ENCODE measurements around the gene FCRL3. TPM values are rescaled to one million over a fixed set of nuclear protein-coding genes. Genes with fewer than 3 reads are reported as not detected.
"Not testable (repeated sequence)": the region's sequence is repeated elsewhere in the genome, so short reads cannot be mapped to it uniquely, and the experiment has no call there.

FCRL3 gene
- total RNA-seq, 1 experiment from 2014 or later = not detected

- TF ChIP-seq TEAD1 (CRISPR knock-in tag; IDR thresholded peaks at IDR 0.05) = no peak
- no peak for TF ChIP-seq NR1H2 (CRISPR knock-in tag; IDR thresholded peaks at IDR 0.05)
Measured at GRCh38 chr1:157748262-157748817, 47.8 kb upstream of the FCRL3 start (continued).

- no peaks in the 10 kb centered on the region for H3K27me3 Mint-ChIP-seq (ENCODE audit: low read depth)
- H3K4me1 Mint-ChIP-seq = no peaks in the 10 kb centered on the region
- ChIA-PET CTCF (interaction anchor here (0.9 to 2.7 kb wide), 7 partner anchors 12 to 386 kb away, joined by 3 to 19 read pairs (median 3); no protein-coding TSS in a partner anchor), POLR2A (interaction anchor here (1.0 kb wide), 1 partner anchor 20 kb away, joined by 3 read pairs; no protein-coding TSS in a partner anchor)
- H3K4me3 Mint-ChIP-seq = no peak overlapping the region
- ATAC-seq = peak; percentile 93
- TF ChIP-seq ZNF416 (CRISPR knock-in tag; IDR thresholded peaks at IDR 0.05) (no peak), USF1 (CRISPR knock-in tag; IDR thresholded peaks at IDR 0.05) (no peak), ATF6 (CRISPR knock-in tag; IDR thresholded peaks at IDR 0.05) (no peak), RORB (CRISPR knock-in tag; IDR thresholded peaks at IDR 0.05) (no peak), ERG (CRISPR knock-in tag; IDR thresholded peaks at IDR 0.05) (no peak)
- DNase-seq (ENCODE audit: low spot score) = peak; percentile 24
- peaks cover 6% of the 10 kb centered on the region; the same call in 1 of the 2 replicates for H3K9me3 Mint-ChIP-seq
- no peak overlapping the region for H3K27ac Mint-ChIP-seq
- no peaks in the 10 kb centered on the region for H3K36me3 Mint-ChIP-seq
Measured at GRCh38 chr1:157739229-157739901, 38.8 kb upstream of the FCRL3 start.

GRCh38 chr1:157735991-157736390, 35.4 kb upstream of the FCRL3 start:
- DNase-seq (ENCODE audit: low spot score); H3K36me3 Mint-ChIP-seq; H3K4me3 Mint-ChIP-seq: not testable (repeated sequence)

GRCh38 chr1:157734321-157734720, 33.8 kb upstream of the FCRL3 start:
- Mint-ChIP-seq H3K27me3 (ENCODE audit: low read depth) (no peaks in the 10 kb centered on the region), H3K9me3 (peaks cover 6% of the 10 kb centered on the region; the same call in 1 of the 2 replicates), H3K4me3 (no peak overlapping the region), H3K4me1 (no peaks in the 10 kb centered on the region), H3K36me3 (no peaks in the 10 kb centered on the region), H3K27ac (no peak overlapping the region)
- POLR2A ChIA-PET = no interaction called here
- TF ChIP-seq TCF7 (CRISPR knock-in tag; IDR thresholded peaks at IDR 0.05; ENCODE audit: low read depth) = no peak
- no peak for ATAC-seq
- CTCF ChIA-PET = no interaction called here
- DNase-seq (ENCODE audit: low spot score) = no peak

More at GRCh38 chr1:157735991-157736390, 35.4 kb upstream of the FCRL3 start:
- CTCF ChIA-PET; ATAC-seq; H3K27ac Mint-ChIP-seq; POLR2A ChIA-PET; H3K27me3 Mint-ChIP-seq (ENCODE audit: low read depth); H3K4me1 Mint-ChIP-seq; H3K9me3 Mint-ChIP-seq: not testable (repeated sequence)

GRCh38 chr1:157732755-157733154, 32.2 kb upstream of the FCRL3 start:
- POLR2A ChIA-PET = no interaction called here
- no peaks in the 10 kb centered on the region for H3K27me3 Mint-ChIP-seq (ENCODE audit: low read depth)
- no peak for TF ChIP-seq IRF1 (CRISPR knock-in tag; IDR thresholded peaks at IDR 0.05)
- no peak for TF ChIP-seq IRF2 (CRISPR knock-in tag; IDR thresholded peaks at IDR 0.05; ENCODE audit: borderline replicate concordance, low read depth)
- no peak for TF ChIP-seq ZBTB21 (CRISPR knock-in tag; IDR thresholded peaks at IDR 0.05; ENCODE audit: borderline replicate concordance)
- TF ChIP-seq ESRRA (CRISPR knock-in tag; IDR thresholded peaks at IDR 0.05; ENCODE audit: borderline replicate concordance) = no peak
- TF ChIP-seq TP53 (CRISPR knock-in tag; IDR thresholded peaks at IDR 0.05) = no peak
- TF ChIP-seq CREM (CRISPR knock-in tag; IDR thresholded peaks at IDR 0.05) = no peak
- TF ChIP-seq ZNF121 (CRISPR knock-in tag; IDR thresholded peaks at IDR 0.05) = no peak
- no peak for TF ChIP-seq RORB (CRISPR knock-in tag; IDR thresholded peaks at IDR 0.05)
- no peak for TF ChIP-seq ZNF317 (CRISPR knock-in tag; IDR thresholded peaks at IDR 0.05; ENCODE audit: borderline replicate concordance, low read depth)
- TF ChIP-seq MYBL2 (CRISPR knock-in tag; IDR thresholded peaks at IDR 0.05) = no peak
- no peak for TF ChIP-seq NFATC4 (CRISPR knock-in tag; IDR thresholded peaks at IDR 0.05)
- no peak for TF ChIP-seq ZNF281 (CRISPR knock-in tag; IDR thresholded peaks at IDR 0.05)
- no peak for TF ChIP-seq FOXK1 (CRISPR knock-in tag; IDR thresholded peaks at IDR 0.05)

More at GRCh38 chr1:157732755-157733154, 32.2 kb upstream of the FCRL3 start:
- H3K36me3 Mint-ChIP-seq = no peaks in the 10 kb centered on the region
- H3K4me1 Mint-ChIP-seq = no peaks in the 10 kb centered on the region
- no peak for ATAC-seq
- peaks cover 4% of the 10 kb centered on the region for H3K9me3 Mint-ChIP-seq
- no peak overlapping the region for H3K4me3 Mint-ChIP-seq
- CTCF ChIA-PET = no interaction called here
- DNase-seq (ENCODE audit: low spot score) = no peak
- no peak overlapping the region for H3K27ac Mint-ChIP-seq

Measured in WTC11 (cell line).